Fibroblast of upper back skin (primary cell): ENCODE measurements around the gene IKZF1.

Experiments
- DNase-seq: peaks from one replicate; pipeline ENCODE4 v3.0.0-alpha.2; 2013

The IKZF1 gene

DNA sequence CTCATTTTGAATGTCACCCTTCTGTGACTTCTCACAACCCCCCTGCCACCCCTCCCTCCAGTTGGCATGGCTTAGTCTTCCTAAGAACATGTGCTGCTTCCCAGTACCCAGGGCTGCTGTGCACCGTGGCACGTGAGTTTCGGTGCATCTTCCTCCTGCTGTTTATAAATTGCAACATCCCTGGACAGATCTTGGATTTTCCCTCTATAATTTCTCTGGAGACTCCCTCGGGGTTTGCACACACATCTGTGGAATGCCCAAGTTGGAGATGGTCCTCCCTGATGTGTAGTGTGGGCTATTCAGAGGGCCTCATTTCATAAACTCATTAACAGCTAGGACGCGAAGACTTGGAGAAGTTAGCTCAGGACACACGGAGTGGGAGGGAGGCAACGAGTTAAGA, 52.9 kb downstream of the IKZF1 start:
- no peak for DNase-seq

DNA sequence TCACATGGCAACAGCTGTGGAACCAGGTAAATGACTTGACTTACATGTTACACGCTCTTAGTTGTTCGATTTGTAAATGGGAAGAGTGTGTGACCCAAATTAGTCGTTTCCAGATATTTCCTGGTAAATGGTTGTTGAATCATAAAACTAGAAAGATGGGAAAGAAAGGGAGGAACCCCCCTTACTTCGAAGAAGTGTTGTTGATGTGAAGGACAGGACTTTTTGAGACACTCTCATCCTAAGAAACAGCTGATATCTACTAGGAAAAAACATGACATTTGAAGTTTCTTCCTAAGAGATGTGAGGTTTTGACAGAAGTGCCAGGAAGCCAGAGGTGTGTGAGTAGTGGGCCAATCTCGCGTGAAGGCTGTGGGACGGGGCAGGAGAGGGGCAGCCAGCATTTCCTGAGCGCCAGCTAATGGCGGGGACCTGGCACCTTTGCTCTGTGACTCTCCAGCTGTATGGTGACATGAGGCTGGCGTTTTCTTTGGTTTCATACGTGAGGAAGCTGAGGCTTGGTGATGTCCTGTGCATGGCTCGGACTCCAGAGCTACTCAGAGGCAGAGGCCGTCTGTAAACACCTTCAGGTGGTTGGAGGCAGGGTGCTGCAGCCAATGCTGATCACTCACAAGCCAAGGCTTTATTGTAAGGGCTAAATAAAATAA, 53.7 kb downstream of the IKZF1 start:
- no peak for DNase-seq

DNA sequence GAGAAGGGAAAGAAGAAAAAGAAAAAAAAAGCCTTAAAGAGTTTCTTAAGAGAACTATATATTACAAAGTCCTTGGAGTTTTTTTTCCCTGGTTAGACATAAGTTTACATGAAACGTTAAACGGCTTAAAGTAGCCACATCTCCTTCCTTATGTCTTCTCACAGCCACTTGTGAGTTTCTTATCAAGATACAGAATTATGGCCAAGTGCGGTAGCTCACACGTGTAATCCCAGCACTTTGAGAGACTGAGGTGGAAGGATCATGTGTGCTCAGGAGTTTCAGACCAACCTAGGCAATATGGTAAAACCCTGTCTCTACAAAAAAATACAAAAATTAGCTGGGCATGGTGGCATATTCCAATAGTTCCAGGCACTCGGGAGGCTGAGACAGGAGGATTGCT, 54.3 kb downstream of the IKZF1 start:
- no peak for DNase-seq

DNA sequence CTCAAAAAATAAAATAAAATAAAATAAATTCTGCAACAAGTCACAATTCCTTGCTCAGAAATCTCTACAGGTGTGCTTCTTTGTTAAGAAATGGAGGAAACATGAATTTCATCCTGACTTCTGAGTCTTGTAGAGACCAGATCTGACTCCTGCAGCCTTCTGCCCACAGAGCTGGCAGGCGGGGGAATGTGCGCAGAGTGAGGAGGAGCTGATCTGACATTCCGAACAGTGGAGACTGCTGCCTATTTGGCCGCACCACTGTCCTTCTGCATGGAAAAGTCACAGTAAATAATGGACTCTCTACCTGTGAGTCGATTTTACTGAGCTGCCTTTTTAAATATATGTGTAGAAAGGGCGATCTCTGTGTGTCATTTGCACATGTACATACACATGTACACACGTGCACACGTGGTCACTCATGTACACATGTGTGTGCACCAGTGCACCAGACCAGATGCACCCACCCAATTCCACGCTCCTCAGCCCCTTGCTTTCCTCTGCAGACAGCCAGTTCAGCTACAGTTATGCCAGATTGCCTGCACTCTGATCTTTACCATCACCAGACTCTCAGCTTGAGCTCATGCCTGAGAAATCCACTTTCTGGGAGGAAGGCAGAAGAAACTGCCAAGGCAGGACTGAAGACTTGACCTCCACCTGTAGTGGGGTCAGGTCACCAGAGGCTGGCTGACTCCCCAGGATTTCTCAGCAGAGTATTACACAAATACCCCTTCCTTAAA, 54.9 kb downstream of the IKZF1 start:
- DNase-seq, result no peak

GRCh38 chr7:50359995-50360925, 55.7 kb downstream of the IKZF1 start:
- DNase-seq, result no peak

- no peak for DNase-seq
Measured at GRCh38 chr7:50362142-50362541, 57.6 kb downstream of the IKZF1 start.

- no peak for DNase-seq
Measured at GRCh38 chr7:50362712-50363282, 58.3 kb downstream of the IKZF1 start.

DNA sequence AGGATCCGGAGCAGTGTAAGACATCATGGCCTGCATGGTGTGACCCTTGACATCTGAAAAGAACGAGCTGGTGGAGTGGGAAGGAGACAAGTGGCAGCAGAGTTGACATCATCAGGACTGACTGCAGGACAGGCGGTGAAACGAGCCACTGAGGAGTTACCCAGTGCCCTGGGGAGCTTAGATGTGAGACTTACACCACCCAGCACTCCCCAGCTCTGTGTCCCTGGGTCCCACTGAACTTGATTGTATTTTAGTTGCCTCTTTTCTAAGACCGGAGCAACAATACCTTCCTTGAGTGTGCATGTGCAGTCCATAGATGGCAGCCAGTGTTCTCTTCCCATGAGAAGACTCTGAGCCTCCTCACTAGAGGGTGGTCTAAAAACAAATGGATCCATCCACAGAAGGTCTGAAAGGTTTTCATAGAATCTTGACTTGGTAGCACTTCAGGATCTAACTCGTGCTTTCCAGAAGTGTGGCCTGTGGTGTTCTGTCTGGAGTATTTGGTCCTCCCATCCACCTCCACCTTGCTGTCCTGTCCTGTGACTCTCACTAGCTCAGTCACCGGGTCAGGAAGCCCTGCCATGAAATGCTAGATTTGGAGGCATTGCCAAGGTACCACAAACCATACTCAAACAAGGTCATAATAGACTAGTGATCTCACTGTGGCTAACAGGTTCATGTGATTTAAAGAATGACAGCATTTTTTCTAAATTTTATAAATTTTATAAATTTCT, 59.0 kb downstream of the IKZF1 start:
- DNase-seq, result no peak

- DNase-seq, result no peak
Measured at GRCh38 chr7:50364645-50365044, 60.1 kb downstream of the IKZF1 start.

- no peak for DNase-seq
Measured at GRCh38 chr7:50366311-50366710, 61.8 kb downstream of the IKZF1 start.

DNA sequence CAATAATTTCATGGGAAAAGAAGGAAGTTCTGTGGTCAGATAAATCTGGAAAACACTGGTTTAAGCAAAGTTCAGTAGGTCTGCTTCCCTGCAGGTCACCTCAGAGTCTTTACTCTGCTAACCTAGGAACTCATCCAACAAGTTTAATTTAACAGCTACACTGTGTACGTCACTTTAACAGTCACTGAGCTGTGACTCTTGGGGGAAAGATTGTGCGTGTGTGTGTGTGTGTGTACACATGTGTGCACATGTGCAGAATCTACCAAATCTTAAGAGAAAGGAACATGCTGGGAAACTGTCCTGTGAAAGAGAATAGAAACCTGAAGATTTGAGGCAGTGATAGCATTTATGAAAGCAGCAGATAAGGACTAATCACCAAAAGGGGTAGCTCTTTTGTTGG, 62.6 kb downstream of the IKZF1 start:
- no peak for DNase-seq

GRCh38 chr7:50367570-50367969, 63.1 kb downstream of the IKZF1 start:
- no peak for DNase-seq

- DNase-seq, result no peak
Measured at GRCh38 chr7:50368366-50368765, 63.9 kb downstream of the IKZF1 start.

GRCh38 chr7:50369143-50370026, 64.9 kb downstream of the IKZF1 start:
- DNase-seq, result no peak

DNA sequence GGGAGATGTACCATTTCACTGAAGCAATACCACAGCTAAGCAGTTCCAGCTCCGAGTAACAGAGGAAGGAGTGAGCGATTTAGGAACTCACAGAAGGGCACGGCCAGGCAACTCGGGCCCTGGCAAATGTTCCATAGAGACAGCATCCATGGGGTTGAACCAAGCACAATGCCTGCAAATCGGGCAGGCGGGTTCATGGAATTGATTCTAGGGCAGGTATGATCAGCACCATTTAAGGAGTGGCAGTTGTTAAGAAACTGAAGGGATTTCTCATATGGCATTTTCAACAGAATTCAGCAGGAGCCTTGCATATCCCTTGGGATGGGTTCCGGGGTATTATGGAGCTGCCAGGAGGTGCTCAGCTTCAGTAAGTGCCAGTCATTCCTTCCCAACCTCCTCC, 66.4 kb downstream of the IKZF1 start:
- no peak for DNase-seq

DNA sequence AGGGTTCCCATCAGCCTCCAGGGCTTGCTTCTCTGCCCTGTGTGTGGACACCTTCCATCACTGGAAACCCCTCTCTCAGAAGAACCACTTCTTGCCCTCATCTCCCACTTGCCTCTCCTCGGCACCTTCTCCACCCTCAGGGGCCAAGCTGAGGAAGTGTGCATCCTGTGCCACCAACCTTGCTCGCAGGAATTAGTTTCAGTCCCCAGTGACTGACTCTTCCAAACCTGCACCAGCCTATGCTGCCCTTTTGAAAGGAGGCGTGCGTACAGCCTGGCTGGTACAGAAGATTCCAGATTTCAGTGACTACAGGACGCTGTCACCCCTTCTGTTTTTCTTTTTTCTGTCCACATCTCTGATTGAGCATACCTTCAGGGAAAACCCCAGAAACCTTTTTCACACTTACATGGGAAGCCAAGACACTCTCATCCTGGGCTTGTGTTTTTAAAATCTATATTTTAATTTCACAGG, 67.1 kb downstream of the IKZF1 start:
- no peak for DNase-seq

DNA sequence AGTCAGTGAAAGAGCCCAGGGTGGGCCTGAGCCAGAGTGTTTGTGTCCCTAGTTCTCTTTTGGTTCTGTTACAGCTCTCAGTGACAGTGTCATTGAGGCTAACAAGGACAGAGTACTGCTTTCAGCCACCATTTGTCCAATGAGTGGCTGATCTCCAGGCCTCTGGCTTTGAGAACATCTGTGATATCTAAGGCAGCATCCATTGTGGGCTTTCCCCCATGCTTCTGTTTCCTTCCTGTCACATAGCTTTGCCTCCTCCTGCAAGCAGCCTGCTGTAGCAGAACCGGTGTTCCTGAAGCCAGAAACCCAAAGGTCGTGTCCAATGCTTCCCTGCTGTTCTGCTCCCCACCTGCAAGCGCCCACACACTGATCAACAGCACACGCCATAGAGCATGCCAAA, 68.4 kb downstream of the IKZF1 start:
- no peak for DNase-seq

- DNase-seq, result no peak
Measured at GRCh38 chr7:50376056-50376820, 71.7 kb downstream of the IKZF1 start.

- DNase-seq, result no peak
Measured at GRCh38 chr7:50377356-50377755, 72.8 kb downstream of the IKZF1 start.

DNA sequence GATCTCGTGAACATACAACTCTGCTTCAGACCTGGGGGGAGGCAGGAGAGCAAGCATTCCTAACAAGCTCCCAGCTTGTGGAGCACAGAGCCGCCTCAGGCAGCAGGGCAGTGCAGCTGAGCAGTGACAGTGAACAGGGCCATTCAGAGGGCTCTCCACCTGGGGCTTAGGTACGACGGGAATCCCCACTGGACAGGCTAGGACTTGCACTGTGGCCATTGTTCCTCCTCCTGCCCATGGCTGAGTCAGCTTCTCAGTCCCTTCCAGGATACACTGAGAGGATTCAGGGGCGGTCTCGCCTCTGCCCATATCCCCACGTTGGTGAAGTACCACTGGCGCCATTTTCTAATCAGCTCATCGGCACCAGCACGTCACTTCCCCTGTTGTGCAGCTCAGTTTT, 74.6 kb downstream of the IKZF1 start:
- no peak for DNase-seq

GRCh38 chr7:50379539-50379938, 75.0 kb downstream of the IKZF1 start:
- DNase-seq, result no peak
